Heart left ventricle (tissue), 16 donors: ENCODE measurements around the gene PRC1. TPM values are rescaled to one million over a fixed set of nuclear protein-coding genes. Genes with fewer than 3 reads are reported as not detected.

Source experiments
- ATAC-seq, 4 donors: fragments of 200-7000 bp; cut with Tn5 transposase; one replicate each; pipeline ENCODE4 v1.9.1; 2020 to 2022; ENCODE audit warnings: moderate library complexity in 4 of 4, mild to moderate bottlenecking in 3 of 4, moderate number of reproducible peaks in 1 of 4
- DNase-seq, 5 donors: peaks; one replicate each; pipeline ENCODE4 v3.0.0-alpha.2; 2020
- H3K27ac ChIP-seq, 12 donors: fragments of 200-600 bp; sonication (generic) in 4 of 12; one replicate each; pipeline versions ENCODE4 v1.5.0 to v1.8.0; 2016 to 2022; ENCODE audit warnings: mild to moderate bottlenecking in 2 of 12
- H3K27me3 ChIP-seq, 9 donors: fragments of 200-600 bp; sonication (generic) in 2 of 9; one replicate each; pipeline versions ENCODE4 v1.5.1 to v1.8.0; 2016 to 2022; ENCODE audit warnings: mild to moderate bottlenecking in 3 of 9
- H3K36me3 ChIP-seq, 9 donors: fragments of 200-600 bp; sonication (generic) in 2 of 9; one replicate each; pipeline versions ENCODE4 v1.5.0 to v1.8.0; 2018 to 2022; ENCODE audit warnings: mild to moderate bottlenecking in 2 of 9
- H3K4me1 ChIP-seq, 12 donors: fragments of 200-600 bp; sonication (generic) in 4 of 12; one replicate each; pipeline versions ENCODE4 v1.5.0 to v1.8.0; 2016 to 2022; ENCODE audit warnings: mild to moderate bottlenecking in 3 of 12
- H3K4me3 ChIP-seq, 12 donors: fragments of 200-600 bp; sonication (generic) in 4 of 12; one replicate each; pipeline versions ENCODE4 v1.5.0 to v1.8.0; 2017 to 2022; ENCODE audit warnings: mild to moderate bottlenecking in 9 of 12, moderate library complexity in 4 of 12
- H3K9me3 ChIP-seq, 12 donors: fragments of 200-600 bp; sonication (generic) in 4 of 12; one replicate each; pipeline versions ENCODE4 v1.5.0 to v1.8.0; 2016 to 2022; ENCODE audit warnings: mild to moderate bottlenecking in 1 of 12
- CTCF ChIP-seq, 12 donors: fragments of 200-600 bp; sonication (generic) in 4 of 12; IDR thresholded peaks; one replicate each; pipeline versions ENCODE4 v1.5.0 to v1.8.0; 2018 to 2022; ENCODE audit warnings: antibody characterized with exemption in 12 of 12, mild to moderate bottlenecking in 5 of 12
- POLR2A ChIP-seq, 2 donors: fragments of 450-650 bp; IDR thresholded peaks; one replicate each; pipeline ENCODE4 v1.6.1; 2017; ENCODE audit warnings: antibody characterized with exemption in 2 of 2, mild to moderate bottlenecking in 2 of 2, moderate library complexity in 2 of 2
- WGBS, 4 donors: extraction: QIAGEN DNeasy Blood & Tissue Kit in 2 of 4; methylation state at CpG; one replicate each; pipeline versions ENCODE4 v1.1.5 to v1.1.7; 2013 to 2018; 5-methylcytosine and 5-hydroxymethylcytosine counted together
- intact Hi-C, 10 donors: fragments of 100-400 bp; cut with DNase I; formaldehyde crosslinking; loops; one replicate each; pipeline versions ENCODE4 v1.11.1 to v1.14.2; 2022
- polyA plus RNA-seq, 2 donors: library from polyadenylated mRNA; stranded (reverse); fragments of 200-250 nt; gene quantifications; one replicate each; pipeline ENCODE4 v1.2.3, GENCODE V29; 2013
- total RNA-seq, 9 donors: library from RNA; depleted of rRNA in 2 of 9; stranded (reverse); fragments of >200 nt in 2 of 9; fragmentation: NEBNext Ultra II Directional in 3 of 9; extraction: Animal tissue kit (Norgen Biotek cat#: 25700) in 3 of 9; gene quantifications; one replicate each; pipeline versions ENCODE4 v1.1.0 to v1.2.4, GENCODE V29; 2016 to 2023
- donor health status: ischemic (EF 13 %, LVEDD 7.1; RV severe dilation, severe dysfunction).
- donor health status: healthy with polysubstance abuse.
- donor health status: DM: no; HTN: yes; CAD: no.
- donor health status: DM: no; HTN: no; CAD: no.
- donor health status: ischemic (EF 25% LVEDD 6.9; RV normal size, moderate dysfunction).
- donor health status: ischemic (EF 25% LVEDD 5.7; RV mildly dilated, moderate dysfunction).
- donor health status: healthy.
- donor health status: DM: yes; HTN: yes; CAD: no.
- donor health status: ischemic (EF 35%, LVEDD 5.7; RV mildly dilated, moderate dysfunction).
- donor health status: nonischemic (EF 11% LVEDD 7.7; RV severe dilation, severe dysfunction).
- donor health status: DM: yes; HTN: yes; CAD: no.
- donor health status: PGD.
- donor health status: ischemic (EF 29% LVEDD 5.4; RV normal size, mild dysfunction).
- donor health status: nonischemic (EF 23%, LVEDD 6.1; RV moderate dilation, normal function).

The PRC1 gene
- total and polyA plus RNA-seq, 11 donors = 1.9 to 25.7 (median 4.7) TPM

- no peaks in the 10 kb centered on the region for H3K27me3 ChIP-seq
- DNase-seq (no peak), ATAC-seq (no peak)
- H3K36me3 ChIP-seq = peaks cover 0 to 4% (median 0%) of the 10 kb centered on the region in 9 donors
- intact Hi-C loops = loop anchor here in 2 of 10 donors (2.0 to 10.0 kb wide), 2 partner anchors 25 to 69 kb away; partner anchors contain the start of gene RCCD1 (in 1 of the 2)
- WGBS, 4 donors = 82 to 92% (median 90%) methylated on average over 7 of the region's 7 CpGs
- no peaks in the 10 kb centered on the region for H3K9me3 ChIP-seq
- H3K4me3 ChIP-seq = no peak overlapping the region
- H3K27ac ChIP-seq = no peak overlapping the region
- no peak for TF ChIP-seq POLR2A (IDR thresholded peaks at IDR 0.05)
- peaks cover 0 to 27% (median 15%) of the 10 kb centered on the region in 12 donors for H3K4me1 ChIP-seq
These were observed 29.4 kb upstream of the PRC1 start for GRCh38 chr15:91023720-91024119.

GRCh38 chr15:91022832-91023129 lies 28.4 kb upstream of the PRC1 start:
- DNase-seq (no peak), ATAC-seq (no peak)
- 27 to 57% (median 48%) methylated on average over 1 of the region's 1 CpG for WGBS, 4 donors
- TF ChIP-seq POLR2A (IDR thresholded peaks at IDR 0.05) = no peak
- no peak for TF ChIP-seq CTCF (IDR thresholded peaks at IDR 0.05)
- Histone ChIP-seq H3K27ac (peak overlapping the region in 10 of 12 donors; percentile 62 to 86 (median 79)), H3K4me3 (peak overlapping the region; percentile 69 to 100 (median 97)), H3K27me3 (no peaks in the 10 kb centered on the region), H3K9me3 (no peaks in the 10 kb centered on the region), H3K36me3 (peaks cover 0 to 8% (median 0%) of the 10 kb centered on the region in 9 donors), H3K4me1 (peaks cover 0 to 27% (median 15%) of the 10 kb centered on the region in 12 donors)
- intact Hi-C loops = loop anchor here in 2 of 10 donors (2.0 to 10.0 kb wide), 2 partner anchors 24 to 68 kb away; partner anchors contain the start of gene RCCD1 (in 1 of the 2)

- Histone ChIP-seq H3K4me1 (peaks cover 0 to 27% (median 15%) of the 10 kb centered on the region in 12 donors), H3K36me3 (peaks cover 0 to 12% (median 0%) of the 10 kb centered on the region in 9 donors), H3K27me3 (no peaks in the 10 kb centered on the region), H3K4me3 (peak within 1 kb of the TSS; percentile 69 to 100 (median 97)), H3K27ac (peak within 1 kb of the TSS in 11 of 12 donors; percentile 48 to 86 (median 77)), H3K9me3 (no peaks in the 10 kb centered on the region)
- ATAC-seq = peak; percentile 72 to 96 (median 94)
- peak; percentile 86 to 90 (median 90) for DNase-seq
- intact Hi-C loops = loop anchor here in 2 of 10 donors (2.0 to 10.0 kb wide), 2 partner anchors 23 to 67 kb away; partner anchors contain the start of gene RCCD1 (in 1 of the 2)
- 0% methylated on average over 27 to 48 of the region's 48 CpGs for WGBS, 4 donors
- TF ChIP-seq POLR2A (IDR thresholded peaks at IDR 0.05) (peak in 1 of 2 donors; percentile 41), CTCF (IDR thresholded peaks at IDR 0.05) (no peak)
These were observed 27.9 kb upstream of the PRC1 start, which contains the start of gene VPS33B for GRCh38 chr15:91022075-91022831. Gene VPS33B (minus strand): TSS chr15:91022594. CDS start chr15:91022249, 345 bp downstream.

- ATAC-seq (peak in 1 of 4 donors; percentile 7), DNase-seq (no peak)
- peaks cover 0 to 18% (median 5%) of the 10 kb centered on the region in 9 donors for H3K36me3 ChIP-seq
- H3K9me3 ChIP-seq = no peaks in the 10 kb centered on the region
- no peak for TF ChIP-seq POLR2A (IDR thresholded peaks at IDR 0.05)
- no peak for TF ChIP-seq CTCF (IDR thresholded peaks at IDR 0.05)
- 9 to 18% (median 10%) methylated on average over 4 of the region's 4 CpGs for WGBS, 4 donors
- intact Hi-C loops = loop anchor here in 2 of 10 donors (2.0 to 10.0 kb wide), 2 partner anchors 23 to 67 kb away; partner anchors contain the start of gene RCCD1 (in 1 of the 2)
- H3K4me1 ChIP-seq = peaks cover 0 to 27% (median 15%) of the 10 kb centered on the region in 12 donors
- peak overlapping the region in 6 of 12 donors; percentile 62 to 86 (median 84) for H3K27ac ChIP-seq
- peak overlapping the region; percentile 69 to 100 (median 97) for H3K4me3 ChIP-seq
- H3K27me3 ChIP-seq = no peaks in the 10 kb centered on the region
These were observed 27.3 kb upstream of the PRC1 start for GRCh38 chr15:91021516-91022074.
